Spleen (tissue), 11 donors: ENCODE results near the gene FBLN7. TPM values are rescaled to one million over a fixed set of nuclear protein-coding genes. Genes with fewer than 3 reads are reported as not detected.

Experiments
- DNase-seq: peaks from one replicate; pipeline ENCODE4 v3.0.0-alpha.2; 2020
- H3K27ac ChIP-seq, 8 donors: fragments of 200-600 bp; sonication (generic) in 7 of 8; 1 replicate in 4 of 8; 2 replicates in 4 of 8; pipeline versions ENCODE4 v1.5.0 to v1.8.0; 2016 to 2021; ENCODE audit warnings: inconsistent platforms in 4 of 8, mild to moderate bottlenecking in 4 of 8, moderate library complexity in 1 of 8
- H3K27me3 ChIP-seq, 7 donors: fragments of 200-600 bp; sonication (generic) in 6 of 7; replicated peaks in 1 of 7; 1 replicate in 4 of 7; 2 replicates in 3 of 7; pipeline versions ENCODE4 v1.5.0 to v1.8.0; 2016 to 2021; ENCODE audit warnings: inconsistent platforms in 3 of 7, mild to moderate bottlenecking in 1 of 7
- H3K36me3 ChIP-seq, 6 donors: fragments of 200-600 bp; sonication (generic) in 5 of 6; 1 replicate in 4 of 6; 2 replicates in 2 of 6; pipeline versions ENCODE4 v1.5.0 to v1.8.0; 2016 to 2021; ENCODE audit warnings: inconsistent platforms in 2 of 6
- H3K4me1 ChIP-seq, 6 donors: fragments of 200-600 bp; sonication (generic) in 5 of 6; 1 replicate in 3 of 6; 2 replicates in 3 of 6; pipeline versions ENCODE4 v1.5.0 to v1.8.0; 2016 to 2021; ENCODE audit warnings: inconsistent platforms in 3 of 6
- H3K4me3 ChIP-seq, 8 donors: fragments of 200-600 bp; sonication (generic) in 7 of 8; 1 replicate in 4 of 8; 2 replicates in 4 of 8; pipeline versions ENCODE4 v1.5.0 to v1.8.0; 2016 to 2021; ENCODE audit warnings: inconsistent platforms in 4 of 8, mild to moderate bottlenecking in 4 of 8, moderate library complexity in 2 of 8
- H3K9me3 ChIP-seq, 8 donors: fragments of 200-600 bp; sonication (generic) in 7 of 8; 1 replicate in 4 of 8; 2 replicates in 4 of 8; pipeline versions ENCODE4 v1.5.0 to v1.8.0; 2016 to 2021; ENCODE audit warnings: inconsistent platforms in 4 of 8
- CTCF ChIP-seq, 11 experiments: fragments of 200-600 bp in 7 of 11; fragments of 450-650 bp in 4 of 11; sonication (generic) in 4 of 11; IDR thresholded peaks in 8 of 11; conservative IDR thresholded peaks in 3 of 11; 1 replicate in 7 of 11; 2 replicates in 4 of 11; pipeline versions ENCODE4 v1.4.0 to v1.8.0; 2016 to 2021; ENCODE audit warnings: antibody characterized with exemption in 11 of 11, inconsistent platforms in 4 of 11, mild to moderate bottlenecking in 1 of 11
- POLR2A ChIP-seq, 3 donors: fragments of 450-650 bp; IDR thresholded peaks; one replicate each; pipeline ENCODE4 v1.5.1; 2017; ENCODE audit warnings: antibody characterized with exemption in 3 of 3, mild to moderate bottlenecking in 1 of 3
- POLR2AphosphoS5 ChIP-seq, 3 donors: sonication (generic); formaldehyde crosslinking; IDR thresholded peaks; one replicate each; pipeline ENCODE4 v1.5.1; 2017; ENCODE audit warnings: antibody characterized with exemption in 3 of 3
- WGBS, 5 donors: extraction: QIAGEN DNeasy Blood & Tissue Kit in 3 of 5; methylation state at CpG; one replicate each; pipeline versions ENCODE4 v1.1.5 to v1.1.7; 2013 to 2018; 5-methylcytosine and 5-hydroxymethylcytosine counted together
- intact Hi-C: fragments of 100-400 bp; cut with DNase I; formaldehyde crosslinking; loops from one replicate; pipeline ENCODE4 v1.15.0; 2023; ENCODE audit warnings: low total_unique reads
- polyA plus RNA-seq, 3 donors: library from polyadenylated mRNA; stranded (reverse); fragments of 200-250 nt; gene quantifications; one replicate each; pipeline ENCODE4 v1.2.1, GENCODE V29; 2013
- total RNA-seq, 7 donors: library from RNA; depleted of rRNA in 3 of 7; stranded (reverse); fragments of >200 nt in 3 of 7; fragmentation: NEBNext Ultra II Directional in 4 of 7; extraction: Animal tissue kit (Norgen Biotek cat#: 25700) in 4 of 7; gene quantifications; one replicate each; pipeline versions ENCODE4 v1.1.0 to v1.2.1, GENCODE V29; 2016 to 2021
- donor health status: healthy with polysubstance abuse.
- donor health status: DM: no; HTN: no; CAD: no; lungs with moderate emphysema.
- donor health status: DM: no; HTN: no; CAD: no.
- donor health status: Bipolar disorder and iron deficiency.
- donor health status: healthy.
- donor health status: DM: no; HTN: no; CAD: no.
- donor health status: DM: yes; HTN: yes; CAD: no.

Gene FBLN7
- total and polyA plus RNA-seq, 10 donors, result 1.5 to 14.5 (median 7.8) TPM

GRCh38 chr2:112148477-112148876, 10.3 kb downstream of the FBLN7 start:
- Histone ChIP-seq H3K4me1 (peaks cover 0 to 3% (median 0%) of the 10 kb centered on the region in 6 donors), H3K27me3 (no peaks in the 10 kb centered on the region), H3K4me3 (no peak overlapping the region), H3K27ac (no peak overlapping the region), H3K9me3 (no peaks in the 10 kb centered on the region), H3K36me3 (no peaks in the 10 kb centered on the region)
- intact Hi-C loops, result no loop called here
- DNase-seq, result no peak
- WGBS, 5 donors, result 75 to 95% (median 83%) methylated on average over 2 of the region's 2 CpGs
- no peak for TF ChIP-seq POLR2AphosphoS5 (IDR thresholded peaks at IDR 0.05)
- no peak for TF ChIP-seq POLR2A (IDR thresholded peaks at IDR 0.05)
- no peak for TF ChIP-seq CTCF (IDR thresholded peaks at IDR 0.05 in 8 of 11, conservative IDR thresholded peaks at IDR 0.05 in 3 of 11)

- Histone ChIP-seq H3K36me3 (no peaks in the 10 kb centered on the region), H3K27me3 (no peaks in the 10 kb centered on the region), H3K9me3 (no peaks in the 10 kb centered on the region), H3K27ac (peak overlapping the region in 6 of 8 donors; percentile 7 to 58 (median 44)), H3K4me1 (peaks cover 0 to 3% (median 0%) of the 10 kb centered on the region in 6 donors), H3K4me3 (no peak overlapping the region)
- TF ChIP-seq CTCF (IDR thresholded peaks at IDR 0.05 in 8 of 11, conservative IDR thresholded peaks at IDR 0.05 in 3 of 11) (no peak), POLR2A (IDR thresholded peaks at IDR 0.05) (no peak), POLR2AphosphoS5 (IDR thresholded peaks at IDR 0.05) (no peak)
- no peak for DNase-seq
- 78 to 91% (median 85%) methylated on average over 4 to 5 of the region's 5 CpGs for WGBS, 5 donors
- intact Hi-C loops, result no loop called here
Observed at GRCh38 chr2:112149194-112149593, 11.0 kb downstream of the FBLN7 start.

GRCh38 chr2:112149866-112150435, 11.8 kb downstream of the FBLN7 start:
- Histone ChIP-seq H3K27me3 (no peaks in the 10 kb centered on the region), H3K4me3 (no peak overlapping the region), H3K36me3 (no peaks in the 10 kb centered on the region), H3K9me3 (no peaks in the 10 kb centered on the region), H3K27ac (peak overlapping the region in 6 of 8 donors; percentile 38 to 58 (median 47)), H3K4me1 (peaks cover 0 to 7% (median 2%) of the 10 kb centered on the region in 6 donors)
- 67 to 79% (median 76%) methylated on average over 7 of the region's 7 CpGs for WGBS, 5 donors
- TF ChIP-seq POLR2A (IDR thresholded peaks at IDR 0.05) (no peak), CTCF (IDR thresholded peaks at IDR 0.05 in 8 of 11, conservative IDR thresholded peaks at IDR 0.05 in 3 of 11) (no peak), POLR2AphosphoS5 (IDR thresholded peaks at IDR 0.05) (no peak)
- DNase-seq, result no peak
- intact Hi-C loops, result no loop called here

- Histone ChIP-seq H3K4me3 (no peak overlapping the region), H3K27ac (peak overlapping the region in 7 of 8 donors; percentile 20 to 58 (median 45)), H3K4me1 (peaks cover 0 to 12% (median 7%) of the 10 kb centered on the region in 6 donors), H3K9me3 (no peaks in the 10 kb centered on the region), H3K27me3 (no peaks in the 10 kb centered on the region), H3K36me3 (no peaks in the 10 kb centered on the region)
- intact Hi-C loops, result no loop called here
- WGBS, 5 donors, result 62 to 86% (median 74%) methylated on average over 5 of the region's 5 CpGs
- no peak for DNase-seq
- TF ChIP-seq POLR2A (IDR thresholded peaks at IDR 0.05) (no peak), POLR2AphosphoS5 (IDR thresholded peaks at IDR 0.05) (peak in 1 of 3 donors; percentile 23), CTCF (IDR thresholded peaks at IDR 0.05 in 8 of 11, conservative IDR thresholded peaks at IDR 0.05 in 3 of 11) (no peak)
Observed at GRCh38 chr2:112150447-112150846, 12.3 kb downstream of the FBLN7 start.
